ENCODE data around the gene UNC93A. TPM values are rescaled to one million over a fixed set of nuclear protein-coding genes. Genes with fewer than 3 reads are reported as not detected.
A peak's percentile ranks its signal among the peaks of the same experiment; 100 is the strongest.
"Not testable (repeated sequence)": the region's sequence is repeated elsewhere in the genome, so short reads cannot be mapped to it uniquely, and the experiment has no call there.

UNC93A gene
- total RNA-seq, 1 experiment from 2014 or later: not detected

DNA sequence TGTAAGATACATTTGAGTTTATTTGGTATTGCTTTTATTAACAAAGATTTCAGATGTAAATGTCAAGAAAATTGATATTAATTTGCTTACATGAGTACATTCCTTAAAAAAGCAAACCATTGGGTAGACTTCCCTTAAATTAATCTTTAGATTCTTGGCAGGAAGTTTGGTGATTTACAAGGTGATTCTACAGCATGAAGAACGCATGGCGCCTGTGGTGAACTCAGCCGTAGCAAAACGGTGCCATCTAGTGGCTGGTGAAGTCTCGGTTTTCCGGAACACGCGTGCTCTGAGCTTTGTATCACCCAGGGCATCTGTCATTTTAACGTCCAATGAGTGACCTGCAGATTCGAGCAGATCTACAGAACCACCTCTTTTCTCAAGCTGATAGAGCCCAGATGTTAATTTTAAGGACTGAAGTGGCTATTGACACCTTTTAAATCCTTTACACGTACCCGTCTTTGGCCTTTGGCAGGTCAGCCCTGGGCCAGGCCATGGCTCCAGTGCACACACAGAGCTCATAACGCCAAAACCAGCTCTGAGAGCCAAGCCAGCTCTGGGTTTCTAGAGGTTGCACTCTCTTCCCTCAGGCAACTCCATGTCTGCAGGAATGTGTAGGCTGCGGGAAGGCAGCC, 2.4 kb upstream of the UNC93A start:
- TF ChIP-seq, protein P1, sequence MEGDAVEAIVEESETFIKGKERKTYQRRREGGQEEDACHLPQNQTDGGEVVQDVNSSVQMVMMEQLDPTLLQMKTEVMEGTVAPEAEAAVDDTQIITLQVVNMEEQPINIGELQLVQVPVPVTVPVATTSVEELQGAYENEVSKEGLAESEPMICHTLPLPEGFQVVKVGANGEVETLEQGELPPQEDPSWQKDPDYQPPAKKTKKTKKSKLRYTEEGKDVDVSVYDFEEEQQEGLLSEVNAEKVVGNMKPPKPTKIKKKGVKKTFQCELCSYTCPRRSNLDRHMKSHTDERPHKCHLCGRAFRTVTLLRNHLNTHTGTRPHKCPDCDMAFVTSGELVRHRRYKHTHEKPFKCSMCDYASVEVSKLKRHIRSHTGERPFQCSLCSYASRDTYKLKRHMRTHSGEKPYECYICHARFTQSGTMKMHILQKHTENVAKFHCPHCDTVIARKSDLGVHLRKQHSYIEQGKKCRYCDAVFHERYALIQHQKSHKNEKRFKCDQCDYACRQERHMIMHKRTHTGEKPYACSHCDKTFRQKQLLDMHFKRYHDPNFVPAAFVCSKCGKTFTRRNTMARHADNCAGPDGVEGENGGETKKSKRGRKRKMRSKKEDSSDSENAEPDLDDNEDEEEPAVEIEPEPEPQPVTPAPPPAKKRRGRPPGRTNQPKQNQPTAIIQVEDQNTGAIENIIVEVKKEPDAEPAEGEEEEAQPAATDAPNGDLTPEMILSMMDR (conservative IDR thresholded peaks at IDR 0.05; ENCODE audit: low read depth, low read length): peak; percentile 62; the same call in 1 of the 2 replicates
- CTCF ChIA-PET: interaction anchor here (0.7 to 0.8 kb wide), 2 partner anchors 20 to 516 kb away, joined by 3 to 5 read pairs; no protein-coding TSS in a partner anchor
- H3K4me3 ChIP-seq (ENCODE audit: low read depth, low read length, poor library complexity, severe bottlenecking); H3K9me3 ChIP-seq (ENCODE audit: low read depth, low read length, poor library complexity, severe bottlenecking); BruUV-seq (replicated peaks); H3K36me3 ChIP-seq (ENCODE audit: insufficient read depth, low read length, poor library complexity, severe bottlenecking); H3K4me1 ChIP-seq (ENCODE audit: insufficient read depth, low read length, poor library complexity, severe bottlenecking); POLR2A ChIA-PET (ENCODE audit: low non-redundant PET); intact Hi-C loops (cut with micrococcal nuclease; ENCODE audit: unreplicated experiment); H3K27me3 ChIP-seq (replicated peaks; ENCODE audit: insufficient read depth, low read depth, low read length, poor library complexity); H3K27ac ChIP-seq (ENCODE audit: low read depth, low read length, poor library complexity, severe bottlenecking): not testable (repeated sequence)
- DNase-seq (ENCODE audit: low spot score): peak; percentile 49

DNA sequence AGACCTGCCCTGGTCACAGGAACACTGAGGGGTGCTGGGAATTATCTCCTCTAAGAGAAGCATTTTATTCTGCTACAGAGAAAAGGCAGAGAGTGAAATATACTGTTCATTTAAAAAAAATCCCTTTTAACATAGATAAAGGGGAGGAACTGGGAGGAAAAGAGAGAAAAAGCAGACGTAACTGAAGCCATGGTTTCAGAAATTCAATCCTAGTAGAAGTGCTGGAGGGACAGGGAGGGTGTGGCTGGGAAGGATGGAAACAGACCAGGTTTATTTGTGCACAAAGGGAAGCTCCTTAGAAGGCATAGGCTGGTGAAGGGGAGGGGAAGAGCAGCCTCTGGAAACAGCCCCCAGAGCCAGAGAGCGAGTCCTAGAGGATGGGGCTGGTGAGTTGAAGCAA, 1.8 kb upstream of the UNC93A start:
- POLR2A ChIA-PET (ENCODE audit: low non-redundant PET); H3K4me3 ChIP-seq (ENCODE audit: low read depth, low read length, poor library complexity, severe bottlenecking); H3K27me3 ChIP-seq (replicated peaks; ENCODE audit: insufficient read depth, low read depth, low read length, poor library complexity); H3K9me3 ChIP-seq (ENCODE audit: low read depth, low read length, poor library complexity, severe bottlenecking); BruUV-seq (replicated peaks); DNase-seq (ENCODE audit: low spot score); H3K4me1 ChIP-seq (ENCODE audit: insufficient read depth, low read length, poor library complexity, severe bottlenecking); H3K27ac ChIP-seq (ENCODE audit: low read depth, low read length, poor library complexity, severe bottlenecking); H3K36me3 ChIP-seq (ENCODE audit: insufficient read depth, low read length, poor library complexity, severe bottlenecking); intact Hi-C loops (cut with micrococcal nuclease; ENCODE audit: unreplicated experiment): not testable (repeated sequence)
- CTCF ChIA-PET: interaction anchor here (1.0 kb wide), 1 partner anchor 71 kb away, joined by 4 read pairs; no protein-coding TSS in a partner anchor

DNA sequence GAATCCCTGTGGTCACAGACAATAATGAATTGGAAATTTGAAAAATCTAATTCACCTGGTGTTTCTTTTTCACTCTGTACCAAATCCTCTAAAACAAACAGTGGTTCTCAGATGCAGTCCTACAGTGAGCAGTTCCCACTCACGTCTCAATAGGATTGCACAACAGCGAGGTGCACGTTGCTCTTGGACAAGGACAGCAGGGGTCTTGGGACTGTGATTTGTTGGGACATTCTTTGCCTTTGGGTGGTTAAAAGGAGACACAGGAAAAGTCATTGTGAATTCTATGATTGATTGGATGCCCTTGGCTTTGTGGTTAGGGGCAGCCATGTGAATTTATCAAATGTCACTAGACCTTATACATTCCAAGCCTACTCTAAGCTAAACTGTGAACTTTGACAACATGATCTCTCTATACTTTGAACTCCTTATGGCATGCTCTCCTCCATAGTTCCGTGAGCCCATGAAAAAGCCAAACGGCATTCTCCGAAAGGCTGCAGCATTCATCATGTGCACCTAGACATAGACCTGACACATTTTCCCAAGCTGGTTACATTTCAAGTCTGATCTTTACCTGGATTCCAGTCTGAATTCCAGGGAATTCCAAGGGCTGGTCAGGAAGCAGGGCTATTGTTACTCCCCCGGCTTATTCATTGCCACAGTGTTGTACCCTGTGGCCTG, 647 bp downstream of the UNC93A start:
- CTCF ChIA-PET: no interaction called here
- intact Hi-C loops (cut with micrococcal nuclease; ENCODE audit: unreplicated experiment): loop anchor here (10.0 kb wide), 1 partner anchor 517 kb away; no protein-coding TSS in a partner anchor
- no peak for DNase-seq (ENCODE audit: low spot score)
- POLR2A ChIA-PET (ENCODE audit: low non-redundant PET): no interaction called here
- H3K27ac ChIP-seq (ENCODE audit: low read depth, low read length, poor library complexity, severe bottlenecking): no peak overlapping the region
- H3K4me3 ChIP-seq (ENCODE audit: low read depth, low read length, poor library complexity, severe bottlenecking): no peak overlapping the region
- peaks cover 7% of the 10 kb centered on the region for H3K27me3 ChIP-seq (replicated peaks; ENCODE audit: insufficient read depth, low read depth, low read length, poor library complexity)
- no peaks in the 10 kb centered on the region for H3K9me3 ChIP-seq (ENCODE audit: low read depth, low read length, poor library complexity, severe bottlenecking)
- no TSS peak for BruUV-seq (replicated peaks)
- TF ChIP-seq EZH2 (IDR thresholded peaks at IDR 0.05; ENCODE audit: borderline replicate concordance, low read depth, low read length, poor library complexity, severe bottlenecking): no peak
- H3K36me3 ChIP-seq (ENCODE audit: insufficient read depth, low read length, poor library complexity, severe bottlenecking): no peaks in the 10 kb centered on the region
- H3K4me1 ChIP-seq (ENCODE audit: insufficient read depth, low read length, poor library complexity, severe bottlenecking): no peaks in the 10 kb centered on the region

DNA sequence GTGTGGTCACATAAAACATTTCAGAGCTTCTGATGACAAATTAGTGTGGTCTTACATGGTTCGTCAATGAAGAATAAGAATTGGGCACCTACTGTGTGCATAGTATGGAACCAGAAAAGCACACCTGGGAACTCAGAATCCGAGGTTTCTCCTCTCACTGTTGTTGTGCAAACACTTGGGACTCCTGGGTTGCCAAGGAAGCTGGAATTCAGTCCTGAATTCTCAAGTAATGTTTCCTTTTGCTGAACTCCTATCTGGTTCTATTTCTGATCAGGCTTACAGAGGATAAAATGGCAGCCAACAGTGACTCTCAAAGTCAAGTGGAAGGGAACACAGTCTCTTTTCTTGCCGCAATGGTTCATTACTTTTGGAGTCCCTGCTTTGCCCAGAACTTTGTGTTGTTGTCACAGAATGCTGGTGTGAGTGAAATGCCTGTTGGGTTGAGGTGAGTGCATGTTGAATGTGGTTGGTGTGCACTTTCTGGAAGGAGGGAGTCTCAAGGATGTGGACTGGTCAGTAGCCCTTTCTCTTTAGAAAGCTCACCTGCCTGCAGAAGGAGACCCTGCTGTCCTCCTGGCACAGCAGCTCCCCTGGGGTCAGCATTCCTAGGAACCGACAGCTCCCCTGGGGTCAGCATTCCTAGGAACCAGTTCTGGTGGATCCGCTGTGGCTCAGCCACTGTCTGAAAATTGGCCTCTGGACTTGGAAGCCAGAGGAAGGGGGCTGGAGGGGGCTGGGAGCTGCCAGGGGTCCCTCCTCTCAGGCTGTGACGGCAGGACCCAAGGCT, 1.4 kb downstream of the UNC93A start:
- no peaks in the 10 kb centered on the region for H3K4me1 ChIP-seq (ENCODE audit: insufficient read depth, low read length, poor library complexity, severe bottlenecking)
- ChIA-PET CTCF (no interaction called here), POLR2A (ENCODE audit: low non-redundant PET) (no interaction called here)
- H3K27me3 ChIP-seq (replicated peaks; ENCODE audit: insufficient read depth, low read depth, low read length, poor library complexity): peaks cover 7% of the 10 kb centered on the region
- H3K27ac ChIP-seq (ENCODE audit: low read depth, low read length, poor library complexity, severe bottlenecking): no peak overlapping the region
- BruUV-seq (replicated peaks): no TSS peak
- no peaks in the 10 kb centered on the region for H3K36me3 ChIP-seq (ENCODE audit: insufficient read depth, low read length, poor library complexity, severe bottlenecking)
- intact Hi-C loops (cut with micrococcal nuclease; ENCODE audit: unreplicated experiment): loop anchor here (10.0 kb wide), 1 partner anchor 518 kb away; no protein-coding TSS in a partner anchor
- H3K4me3 ChIP-seq (ENCODE audit: low read depth, low read length, poor library complexity, severe bottlenecking): no peak overlapping the region
- no peak for TF ChIP-seq EZH2 (IDR thresholded peaks at IDR 0.05; ENCODE audit: borderline replicate concordance, low read depth, low read length, poor library complexity, severe bottlenecking)
- TF ChIP-seq, protein P1 (conservative IDR thresholded peaks at IDR 0.05; ENCODE audit: low read depth, low read length): no peak
- no peaks in the 10 kb centered on the region for H3K9me3 ChIP-seq (ENCODE audit: low read depth, low read length, poor library complexity, severe bottlenecking)
- no peak for DNase-seq (ENCODE audit: low spot score)

All from A673 (cell line).